ENCODE results near the gene SKIL. TPM values are rescaled to one million over a fixed set of nuclear protein-coding genes. Genes with fewer than 3 reads are reported as not detected.

SKIL gene
- total and polyA plus RNA-seq, 10 donors = 9.1 to 48.2 (median 33.4) TPM

GRCh38 chr3:170440344-170440743 lies 82.8 kb downstream of the SKIL start:
- TF ChIP-seq POLR2AphosphoS5 (IDR thresholded peaks at IDR 0.05) = no peak
- no peak for TF ChIP-seq POLR2A (IDR thresholded peaks at IDR 0.05)
- TF ChIP-seq CTCF (IDR thresholded peaks at IDR 0.05 in 8 of 11, conservative IDR thresholded peaks at IDR 0.05 in 3 of 11) = no peak
- Histone ChIP-seq H3K27me3 (replicated peaks in 1 of 7) (peaks cover 0 to 11% (median 0%) of the 10 kb centered on the region in 7 donors), H3K36me3 (peaks cover 0 to 4% (median 0%) of the 10 kb centered on the region in 6 donors), H3K27ac (no peak overlapping the region), H3K4me3 (no peak overlapping the region), H3K4me1 (no peaks in the 10 kb centered on the region), H3K9me3 (no peaks in the 10 kb centered on the region)
- intact Hi-C loops (cut with DNase I; ENCODE audit: low total_unique reads) = no loop called here
- WGBS, 5 donors = 84 to 100% (median 96%) methylated on average over 2 of the region's 2 CpGs
- DNase-seq = no peak

DNA sequence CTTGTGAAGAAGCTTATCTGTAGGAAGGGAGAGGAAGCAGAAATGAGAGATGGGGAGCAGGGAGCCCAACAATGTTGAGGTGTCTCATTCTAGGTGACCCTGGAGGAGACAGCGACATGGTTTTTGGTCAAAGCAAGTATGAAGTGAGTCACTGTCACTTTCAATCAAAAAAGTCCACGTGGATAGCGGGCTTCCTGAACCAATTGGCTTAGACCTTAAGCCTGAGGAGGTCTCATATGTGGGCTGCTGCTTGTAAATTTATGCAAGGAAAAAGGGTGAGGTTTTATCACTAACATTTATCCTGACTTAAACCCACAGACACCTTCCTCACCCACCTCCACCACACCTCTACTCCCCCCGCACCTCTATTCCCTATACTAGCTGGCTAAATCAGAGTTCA lies 83.9 kb downstream of the SKIL start:
- intact Hi-C loops (cut with DNase I; ENCODE audit: low total_unique reads) = no loop called here
- TF ChIP-seq CTCF (IDR thresholded peaks at IDR 0.05 in 8 of 11, conservative IDR thresholded peaks at IDR 0.05 in 3 of 11) (no peak), POLR2A (IDR thresholded peaks at IDR 0.05) (no peak), POLR2AphosphoS5 (IDR thresholded peaks at IDR 0.05) (no peak)
- 80 to 93% (median 87%) methylated on average over 4 of the region's 4 CpGs for WGBS, 5 donors

GRCh38 chr3:170442947-170443346 lies 85.4 kb downstream of the SKIL start:
- intact Hi-C loops (cut with DNase I; ENCODE audit: low total_unique reads) = no loop called here
- no peaks in the 10 kb centered on the region for H3K36me3 ChIP-seq
- no peak for DNase-seq
- no peak overlapping the region for H3K27ac ChIP-seq
- H3K9me3 ChIP-seq = no peaks in the 10 kb centered on the region
- peaks cover 0 to 11% (median 0%) of the 10 kb centered on the region in 7 donors for H3K27me3 ChIP-seq (replicated peaks in 1 of 7)
- TF ChIP-seq POLR2AphosphoS5 (IDR thresholded peaks at IDR 0.05) (no peak), POLR2A (IDR thresholded peaks at IDR 0.05) (no peak), CTCF (IDR thresholded peaks at IDR 0.05 in 8 of 11, conservative IDR thresholded peaks at IDR 0.05 in 3 of 11) (no peak)
- H3K4me3 ChIP-seq = no peak overlapping the region
- H3K4me1 ChIP-seq = no peaks in the 10 kb centered on the region

More for the DNA sequence above, 83.9 kb downstream of the SKIL start:
- no peaks in the 10 kb centered on the region for H3K4me1 ChIP-seq
- peaks cover 0 to 11% (median 0%) of the 10 kb centered on the region in 7 donors for H3K27me3 ChIP-seq (replicated peaks in 1 of 7)
- no peak overlapping the region for H3K4me3 ChIP-seq
- H3K9me3 ChIP-seq = no peaks in the 10 kb centered on the region
- no peak for DNase-seq
- no peak overlapping the region for H3K27ac ChIP-seq
- H3K36me3 ChIP-seq = no peaks in the 10 kb centered on the region

- no peaks in the 10 kb centered on the region for H3K4me1 ChIP-seq
- no peaks in the 10 kb centered on the region for H3K36me3 ChIP-seq
- no peak overlapping the region for H3K27ac ChIP-seq
- H3K9me3 ChIP-seq = no peaks in the 10 kb centered on the region
- TF ChIP-seq CTCF (IDR thresholded peaks at IDR 0.05 in 8 of 11, conservative IDR thresholded peaks at IDR 0.05 in 3 of 11) = no peak
- no peak for TF ChIP-seq POLR2AphosphoS5 (IDR thresholded peaks at IDR 0.05)
- no peak for TF ChIP-seq POLR2A (IDR thresholded peaks at IDR 0.05)
- no peak for DNase-seq
- H3K27me3 ChIP-seq (replicated peaks in 1 of 7) = peaks cover 0 to 11% (median 0%) of the 10 kb centered on the region in 7 donors
- no peak overlapping the region for H3K4me3 ChIP-seq
- intact Hi-C loops (cut with DNase I; ENCODE audit: low total_unique reads) = no loop called here
These were observed 85.9 kb downstream of the SKIL start for GRCh38 chr3:170443457-170443856.

Small RNA genes within 50 kb of the gene (microRNA-seq; reads per million reads assigned to microRNA genes)
- 0 reads per million in 3 donors for gene MIR6828

Other genes with a start within 250 kb of the SKIL start
- 100 to 1,000 TPM in 3 of 7 donors, 10 to 100 TPM in 4; 87.5 to 130 (median 98.3) TPM for gene PHC3, start 176.0 kb upstream of the SKIL start, total RNA-seq
- gene PHC3, start 176.0 kb upstream of the SKIL start, polyA plus RNA-seq = 1 to 10 TPM; 4.9 to 7.3 (median 6.3) TPM
- 10 to 100 TPM; 12.0 to 28.7 (median 18.5) TPM for gene PRKCI, start 135.3 kb upstream of the SKIL start, total RNA-seq
- gene PRKCI, start 135.3 kb upstream of the SKIL start, polyA plus RNA-seq = 1 to 10 TPM; 3.6 to 5.8 (median 3.8) TPM
- 10 to 100 TPM in 1 of 7 donors, 1 to 10 TPM in 6; 1.9 to 10.7 (median 6.7) TPM for gene CLDN11, start 61.2 kb downstream of the SKIL start, total RNA-seq
- gene CLDN11, start 61.2 kb downstream of the SKIL start, polyA plus RNA-seq = 1 to 10 TPM in 2 of 3 donors, under 1 TPM in 1; 0.70 to 3.2 (median 1.6) TPM
- not detected for gene SLC7A14, start 228.4 kb downstream of the SKIL start, total RNA-seq
- under 1 TPM in 1 of 3 donors, not detected in 2; under 0.01 TPM for gene SLC7A14, start 228.4 kb downstream of the SKIL start, polyA plus RNA-seq